HG03432 (cell line): ENCODE results near the gene IVL.

Experiments
- ATAC-seq: cut with Tn5 transposase; IDR thresholded peaks from one replicate; pipeline ENCODE4 v1.9.1; 2021; ENCODE audit warnings: mild to moderate bottlenecking, moderate library complexity; ENCODE audit not compliant: unreplicated experiment

IVL gene

GRCh38 chr1:152946248-152946647, 37.9 kb downstream of the IVL start:
- no peak for ATAC-seq

- ATAC-seq: no peak
Measured at GRCh38 chr1:152946651-152947256, 38.4 kb downstream of the IVL start, which contains the start of gene SPRR5. TSS of gene SPRR5 (plus strand) at chr1:152947206. CDS start at chr1:152948555, 1,349 bp downstream.

- no peak for ATAC-seq
Measured at GRCh38 chr1:152951711-152952110, 43.4 kb downstream of the IVL start.

- no peak for ATAC-seq
Measured at GRCh38 chr1:152953761-152954160, 45.4 kb downstream of the IVL start.

GRCh38 chr1:152954436-152954835, 46.1 kb downstream of the IVL start:
- no peak for ATAC-seq

GRCh38 chr1:152957561-152957960, 49.2 kb downstream of the IVL start:
- ATAC-seq: no peak

- no peak for ATAC-seq
Measured at GRCh38 chr1:152959273-152959672, 50.9 kb downstream of the IVL start.

- no peak for ATAC-seq
Measured at GRCh38 chr1:152959801-152960451, 51.6 kb downstream of the IVL start.

GRCh38 chr1:152960452-152961044, 52.2 kb downstream of the IVL start:
- ATAC-seq: no peak
